GM21619 (cell line): ENCODE results near the gene NAA15.
"Not testable (repeated sequence)": the region's sequence is repeated elsewhere in the genome, so short reads cannot be mapped to it uniquely, and the experiment has no call there.

ENCODE experiments used
- ATAC-seq: cut with Tn5 transposase; IDR thresholded peaks from one replicate; pipeline ENCODE4 v1.9.1; 2021; ENCODE audit not compliant: unreplicated experiment

NAA15 gene

GRCh38 chr4:139337612-139338011 is 36.3 kb downstream of the NAA15 start:
- no peak for ATAC-seq

- no peak for ATAC-seq
Observed at GRCh38 chr4:139361301-139361700, 60.0 kb downstream of the NAA15 start.

DNA sequence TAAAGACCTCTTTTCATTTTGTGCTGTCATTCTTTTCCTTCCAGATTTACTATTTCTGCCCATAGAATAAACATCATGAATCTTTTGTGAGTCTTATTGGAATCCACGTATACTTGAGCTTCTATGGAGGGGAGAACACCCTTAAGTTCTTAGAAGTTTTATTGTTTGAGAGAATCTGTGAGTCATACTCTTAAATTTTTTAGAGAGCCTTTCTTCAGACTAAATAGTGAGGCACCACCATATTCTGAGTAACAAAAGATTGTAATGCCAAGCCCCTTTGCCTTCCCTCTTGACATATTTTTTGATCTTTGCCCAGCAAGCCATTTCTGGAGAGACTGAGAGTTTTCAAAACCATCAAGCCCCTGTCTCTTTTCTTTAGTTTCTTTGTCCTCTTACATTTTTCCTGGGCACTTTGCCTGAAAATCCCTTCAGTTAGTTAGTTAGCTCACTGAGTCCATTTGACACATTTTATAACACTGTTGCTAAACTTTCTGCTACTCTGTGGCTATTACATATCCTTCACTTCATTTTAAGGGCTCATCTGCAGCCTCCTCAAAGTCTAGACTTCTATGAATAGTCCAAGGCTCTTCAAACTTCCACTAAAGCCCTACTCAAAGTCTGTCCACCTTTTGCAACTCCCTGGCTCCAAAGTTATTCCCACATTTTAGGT is 66.3 kb downstream of the NAA15 start:
- no peak for ATAC-seq

DNA sequence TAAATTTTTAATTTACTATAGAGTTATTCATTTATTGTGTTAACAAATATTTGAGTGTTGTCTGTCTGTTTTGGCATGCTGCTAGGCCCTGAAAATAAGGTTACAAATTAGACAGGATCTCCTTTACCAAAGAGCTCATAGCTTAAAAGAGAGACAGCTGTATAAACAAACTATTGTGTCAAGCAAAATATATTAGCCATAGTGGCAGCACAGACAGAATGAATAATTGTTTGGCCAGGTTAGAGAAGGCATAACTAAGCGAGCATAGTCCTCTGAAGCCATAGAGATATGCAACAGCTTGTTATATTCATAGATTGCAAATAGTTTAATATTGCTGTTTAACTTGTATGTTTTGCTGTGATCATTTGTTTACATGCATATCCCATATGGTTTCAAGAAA is 67.7 kb downstream of the NAA15 start:
- ATAC-seq, result no peak

- ATAC-seq, result no peak
Observed at GRCh38 chr4:139374251-139374650, 72.9 kb downstream of the NAA15 start.

DNA sequence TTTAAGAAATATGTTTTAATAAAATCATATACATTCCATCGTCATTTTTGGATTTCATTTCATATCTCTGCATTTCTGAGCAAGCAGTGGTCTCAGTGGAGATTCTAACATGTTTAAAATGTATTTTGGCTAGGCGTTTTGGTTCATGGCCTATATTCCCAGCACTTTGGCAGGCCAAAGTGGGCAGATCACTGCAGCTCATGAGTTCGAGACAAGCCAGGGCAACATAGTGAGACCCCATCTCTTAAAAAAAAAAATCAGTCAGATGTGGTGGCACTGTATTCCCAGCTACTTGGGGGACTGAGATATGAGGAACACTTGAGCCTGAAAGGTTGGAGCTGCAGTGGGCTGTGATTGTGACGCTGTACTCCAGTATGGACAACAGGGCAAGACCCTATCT is 85.1 kb downstream of the NAA15 start:
- no peak for ATAC-seq

DNA sequence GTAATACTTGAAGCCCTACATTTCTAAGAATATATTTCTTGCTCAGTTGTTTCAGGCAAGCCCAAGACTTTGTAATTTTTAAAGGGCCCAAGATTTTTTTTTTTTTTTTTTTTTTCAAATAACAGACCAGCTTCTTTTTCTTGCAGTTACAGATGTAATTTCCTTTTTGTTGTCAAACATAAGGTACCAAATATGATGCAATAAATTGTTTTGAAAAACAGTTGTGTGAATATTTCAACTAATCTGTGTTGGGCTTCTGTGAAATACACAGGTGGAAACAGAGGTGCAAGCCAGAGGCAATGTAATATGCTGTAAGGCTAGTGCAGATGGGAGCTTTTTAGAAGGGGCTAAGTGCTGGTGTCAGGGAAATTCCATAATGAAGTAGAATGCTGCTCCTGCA is 87.8 kb downstream of the NAA15 start:
- ATAC-seq, result no peak

GRCh38 chr4:139389991-139390390 is 88.7 kb downstream of the NAA15 start:
- no peak for ATAC-seq

DNA sequence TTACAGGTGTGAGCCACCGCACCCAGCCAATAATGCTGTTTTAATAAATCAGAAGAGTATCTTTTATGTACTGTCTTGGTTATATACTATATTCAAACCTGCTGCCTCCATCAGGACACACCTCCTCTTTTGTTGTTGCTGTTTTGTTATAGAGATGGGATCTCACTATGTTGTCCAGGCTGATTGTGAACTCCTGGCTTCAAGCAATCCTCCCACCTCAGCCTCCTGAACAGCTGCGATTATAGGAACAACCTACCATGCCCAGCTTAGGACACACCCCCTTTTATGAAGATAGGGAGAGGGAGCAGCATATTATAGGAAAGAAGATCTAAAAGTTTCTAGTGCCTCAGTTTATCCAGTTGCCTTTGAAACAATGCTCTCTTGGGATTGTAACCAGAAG is 90.4 kb downstream of the NAA15 start:
- no peak for ATAC-seq

DNA sequence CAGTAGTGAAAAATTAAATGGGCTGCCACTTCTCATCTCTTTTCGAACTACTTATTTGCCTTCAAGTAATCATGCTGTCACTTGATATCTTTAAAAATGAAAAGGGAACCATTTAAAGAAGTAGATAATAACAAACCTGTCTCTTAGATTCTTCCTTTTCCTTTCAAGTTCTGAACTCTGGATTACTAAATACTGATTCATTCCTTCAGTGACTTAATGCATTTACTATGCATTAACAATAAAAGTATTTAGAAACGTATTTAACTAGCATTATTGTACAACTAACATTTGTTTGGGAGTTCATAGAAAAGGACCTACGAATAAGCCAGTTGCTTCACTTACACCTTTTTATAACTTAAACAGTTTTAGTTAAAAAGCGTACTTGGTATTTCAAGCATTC is 91.5 kb downstream of the NAA15 start:
- no peak for ATAC-seq

- no peak for ATAC-seq
Observed at GRCh38 chr4:139401368-139401767, 100.1 kb downstream of the NAA15 start.

GRCh38 chr4:139402436-139402835 is 101.1 kb downstream of the NAA15 start:
- ATAC-seq, result no peak

GRCh38 chr4:139403462-139403861 is 102.2 kb downstream of the NAA15 start:
- no peak for ATAC-seq

DNA sequence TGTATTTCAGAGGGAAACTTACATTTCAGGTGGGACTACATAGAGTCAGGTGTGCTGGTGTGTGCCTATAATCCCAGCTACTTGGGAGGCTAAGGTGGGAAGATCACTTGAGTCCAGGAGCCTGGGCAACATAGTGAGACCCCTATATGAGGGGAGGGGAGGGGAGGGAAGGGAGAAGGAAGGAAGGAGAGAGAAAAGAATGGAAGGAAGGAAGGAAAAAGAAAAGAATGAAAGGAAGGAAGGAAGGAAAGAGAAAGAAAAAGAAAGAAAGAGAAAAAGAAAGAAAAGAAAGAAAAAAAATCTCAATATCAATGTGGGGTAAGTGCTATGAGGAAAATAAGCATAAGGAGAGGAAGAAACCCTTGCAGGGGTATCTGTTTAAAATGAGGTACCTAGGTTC is 109.0 kb downstream of the NAA15 start:
- ATAC-seq, result no peak

- not testable (repeated sequence) for ATAC-seq
Observed at GRCh38 chr4:139414671-139415210, 113.4 kb downstream of the NAA15 start.

DNA sequence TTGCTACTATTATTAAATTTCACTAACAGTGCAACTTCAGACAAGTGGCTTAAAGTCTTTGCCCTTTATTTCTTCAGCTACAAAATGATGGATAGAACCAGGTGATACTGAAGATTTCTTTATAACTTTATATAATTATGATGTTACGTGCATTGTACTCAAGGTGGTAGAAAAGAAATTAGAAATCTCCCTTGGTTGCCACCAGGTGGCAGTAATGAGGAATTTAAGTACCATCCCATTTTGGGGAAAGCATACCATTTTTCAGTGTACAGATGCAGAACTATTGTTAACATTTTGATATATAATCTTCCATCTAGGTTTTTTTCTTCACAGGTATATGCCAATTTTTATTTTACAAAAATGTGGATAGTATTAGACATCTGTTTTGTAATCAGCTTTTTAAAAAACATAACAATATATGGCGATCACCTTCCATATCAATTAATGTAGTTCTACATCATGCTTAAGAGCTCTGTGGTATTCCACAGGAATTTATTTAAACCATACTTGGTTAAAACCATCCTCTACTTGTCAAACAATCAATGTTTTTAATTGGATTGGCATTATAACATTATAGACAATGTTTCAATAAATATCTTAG is 114.9 kb downstream of the NAA15 start:
- ATAC-seq, result peak; percentile 55

DNA sequence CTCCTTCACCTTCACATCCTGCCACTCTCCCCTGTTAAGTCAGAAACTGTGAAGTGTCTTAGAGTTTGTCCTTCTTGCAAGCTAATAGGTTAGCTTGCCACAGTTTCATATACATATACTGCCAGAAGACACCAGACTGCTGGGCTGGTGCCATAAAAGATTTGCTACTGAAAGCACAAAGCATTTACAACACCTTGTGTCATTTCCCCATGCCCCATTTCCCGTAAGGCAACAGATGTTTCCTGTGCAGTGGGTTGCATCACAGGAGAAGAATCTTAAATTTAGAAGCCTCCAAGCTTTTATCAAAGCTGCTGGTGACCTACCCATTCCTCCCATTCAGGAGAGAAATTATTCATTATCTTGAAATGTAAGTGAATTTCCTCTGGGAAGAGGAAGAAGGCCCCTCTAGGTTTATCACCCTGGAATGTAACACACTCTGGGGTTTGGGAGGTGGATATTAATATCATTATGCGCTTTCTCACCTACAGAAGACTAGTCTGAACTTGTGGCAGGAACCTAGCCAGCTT is 118.1 kb downstream of the NAA15 start:
- peak; percentile 78 for ATAC-seq

- no peak for ATAC-seq
Observed at GRCh38 chr4:139420652-139421051, 119.3 kb downstream of the NAA15 start.

DNA sequence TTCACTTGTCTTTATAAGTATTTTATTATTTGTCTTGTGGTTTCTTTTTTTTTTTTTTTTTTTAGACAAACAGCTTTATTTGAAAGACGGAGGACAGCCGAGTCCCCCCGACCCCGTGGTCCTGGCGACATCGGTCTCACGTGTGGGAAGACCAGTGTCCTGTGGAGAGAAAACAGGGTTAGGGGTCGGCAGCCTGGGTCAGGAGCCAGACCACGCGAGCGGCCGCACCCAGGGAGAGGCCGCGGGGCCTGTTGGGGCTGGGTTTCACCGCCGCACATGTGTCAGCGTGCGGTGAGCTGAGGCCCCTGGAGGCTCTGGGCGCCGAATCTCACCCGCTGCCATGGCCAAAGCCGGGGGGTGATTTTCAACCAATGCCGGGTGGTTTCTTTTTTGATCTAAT is 134.8 kb downstream of the NAA15 start:
- no peak for ATAC-seq

DNA sequence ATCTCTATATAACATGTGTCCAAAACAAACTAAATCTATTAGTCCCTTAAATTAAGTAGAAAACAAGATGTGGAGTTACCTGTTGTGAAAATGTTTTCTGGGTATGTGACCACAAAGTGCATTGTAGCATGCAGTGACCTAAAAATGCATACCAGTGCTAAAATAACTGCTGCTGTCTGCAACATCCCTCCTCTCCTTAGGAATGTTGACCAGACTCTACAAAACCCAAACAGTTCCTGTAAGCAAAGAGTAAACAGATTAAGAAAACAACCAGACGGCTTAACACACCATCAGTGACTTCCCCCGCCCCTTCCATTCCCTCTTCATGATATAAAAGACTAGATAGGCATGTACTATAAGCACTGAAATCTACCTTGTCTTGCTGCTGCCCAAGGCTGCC is 136.8 kb downstream of the NAA15 start:
- no peak for ATAC-seq

GRCh38 chr4:139441029-139441428 is 139.7 kb downstream of the NAA15 start:
- ATAC-seq, result no peak

DNA sequence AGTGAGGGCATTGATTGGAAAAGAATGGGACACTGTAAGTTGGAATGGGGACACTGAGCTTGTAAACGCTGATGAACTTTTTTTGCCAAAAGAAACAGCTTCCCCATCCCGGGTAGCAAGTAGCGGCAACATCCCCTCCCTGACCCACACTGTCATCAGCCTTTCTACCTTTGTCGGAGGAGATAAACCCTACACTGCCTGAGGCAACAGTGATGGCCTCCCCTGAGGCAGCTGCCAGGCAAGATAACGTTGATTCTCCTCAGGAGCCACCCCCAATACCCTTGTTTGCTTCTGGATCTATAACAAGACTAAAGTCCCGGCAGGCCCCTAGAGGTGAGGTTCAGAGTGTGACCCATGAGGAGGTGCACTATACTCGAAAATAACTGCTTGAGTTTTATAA is 142.4 kb downstream of the NAA15 start:
- no peak for ATAC-seq
